Activated CD8-positive, alpha-beta memory T cell treated with anti-CD3 and anti-CD28 coated beads, Interleukin-2, amount 10 ng/mL, durations not matched to agents 7 days and 5 days (primary cell): ENCODE measurements around the gene SUB1. TPM values are rescaled to one million over a fixed set of nuclear protein-coding genes. Genes with fewer than 3 reads are reported as not detected.
"Not testable (repeated sequence)": the region's sequence is repeated elsewhere in the genome, so short reads cannot be mapped to it uniquely, and the experiment has no call there.

Source experiments
- ATAC-seq: fragments of 150-1000 bp; cut with Tn5 transposase; one replicate; pipeline ENCODE4 v1.10.0; 2021; ENCODE audit warnings: moderate library complexity
- CTCF ChIA-PET: fragments of 350-600 bp; sonication (Branson Sonifier 250); formaldehyde crosslinking; loops from one replicate; lab custom pipeline; 2021; ENCODE audit warnings: antibody characterized with exemption; lab: Charles Lee
- DNase-seq: peaks from one replicate; pipeline ENCODE4 v3.0.0-alpha.2; 2020
- H3K27ac Mint-ChIP-seq: one replicate; pipeline ENCODE4 v1.8.0; 2021; ENCODE audit warnings: mild to moderate bottlenecking, mixed read lengths
- H3K27me3 Mint-ChIP-seq: one replicate; pipeline ENCODE4 v1.8.0; 2021; ENCODE audit warnings: mixed read lengths
- H3K36me3 Mint-ChIP-seq: one replicate; pipeline ENCODE4 v1.8.0; 2021; ENCODE audit warnings: mild to moderate bottlenecking, mixed read lengths
- H3K4me1 Mint-ChIP-seq: one replicate; pipeline ENCODE4 v1.8.0; 2021; ENCODE audit warnings: mixed read lengths
- H3K4me3 Mint-ChIP-seq: one replicate; pipeline ENCODE4 v1.8.0; 2021; ENCODE audit warnings: mild to moderate bottlenecking, moderate library complexity, mixed read lengths
- H3K9me3 Mint-ChIP-seq: one replicate; pipeline ENCODE4 v1.8.0; 2022; ENCODE audit warnings: low read depth, mixed read lengths
- total RNA-seq, 2 experiments: library from RNA; stranded (reverse); gene quantifications; one replicate each; pipeline ENCODE4 v1.2.3, GENCODE V29; 2021

The SUB1 gene
- total RNA-seq: 100 to 1,000 TPM; 525 to 528 TPM

DNA sequence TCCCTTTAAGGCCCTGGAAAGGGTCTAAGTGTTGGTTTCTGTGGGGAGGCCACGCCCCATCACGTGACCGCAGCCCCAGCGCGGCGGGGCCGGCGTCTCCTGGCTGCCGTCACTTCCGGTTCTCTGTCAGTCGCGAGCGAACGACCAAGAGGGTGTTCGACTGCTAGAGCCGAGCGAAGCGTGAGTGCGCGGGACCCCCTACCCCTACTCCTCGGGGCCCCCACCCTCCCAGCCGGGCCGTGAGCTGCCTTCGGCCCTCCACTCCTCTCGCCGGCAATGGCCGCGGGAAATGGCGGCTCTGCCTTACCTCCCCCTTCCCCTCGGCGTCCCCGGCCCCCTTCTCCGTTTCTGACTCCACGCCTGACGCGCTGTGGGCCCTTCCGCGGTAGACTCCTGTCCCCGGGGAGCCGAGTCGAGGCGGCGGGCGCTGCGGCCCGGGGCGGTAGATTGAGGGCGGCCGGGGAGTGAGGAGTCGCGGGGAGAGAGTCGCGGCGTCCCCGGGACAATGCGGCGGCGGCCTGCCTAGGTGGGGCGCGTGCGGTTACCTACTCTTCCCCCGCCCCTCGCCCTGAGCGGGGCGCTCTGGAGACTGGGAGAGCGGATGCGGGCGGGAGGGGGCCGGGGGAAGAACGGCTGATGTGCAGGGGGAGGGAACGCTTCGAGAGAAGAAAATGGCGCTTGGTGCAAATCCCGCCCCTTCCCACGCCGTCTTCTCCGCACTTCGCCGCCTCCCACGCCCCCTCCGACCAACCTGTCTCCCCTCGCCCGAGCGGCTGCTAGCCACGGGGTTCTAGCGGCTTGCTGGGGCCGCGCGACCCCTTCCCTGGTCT lies at the start of gene SUB1:
TSS of gene SUB1 (plus strand) at position 112 of the 830 bp plus-strand sequence. CDS start 2,956 bp downstream, outside the sequence.
- CTCF ChIA-PET: interaction anchor here (0.9 to 7.5 kb wide), 4 partner anchors 20 to 96 kb away, joined by 3 to 149 read pairs (median 4); no protein-coding TSS in a partner anchor
- Mint-ChIP-seq H3K4me1 (peaks cover 70% of the 10 kb centered on the region), H3K27me3 (no peaks in the 10 kb centered on the region)

DNA sequence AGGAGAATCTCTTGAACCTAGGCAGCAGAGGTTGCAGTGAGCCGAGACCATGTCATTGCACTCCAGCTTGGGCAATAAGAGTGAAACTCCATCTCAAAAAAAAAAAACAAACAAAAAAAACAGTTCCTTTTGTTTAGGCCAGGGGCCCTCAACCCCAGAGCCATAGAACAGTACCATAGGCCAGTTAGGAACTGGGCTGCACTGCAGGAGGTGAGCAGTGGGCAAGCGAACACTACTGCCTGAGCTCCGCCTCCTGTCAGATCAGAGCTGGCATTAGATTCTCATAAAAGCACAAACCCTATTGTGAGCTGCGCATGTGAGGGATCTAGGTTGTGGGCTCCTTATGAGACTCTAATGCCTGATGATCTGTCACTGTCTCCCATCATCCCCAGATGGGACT lies 49.1 kb upstream of the SUB1 start:
- CTCF ChIA-PET: interaction anchor here (1.0 to 2.2 kb wide), 3 partner anchors 47 to 53 kb away, joined by 3 to 5 read pairs (median 3); no protein-coding TSS in a partner anchor

More for the DNA sequence above, at the start of gene SUB1:
- peak; percentile 87 for ATAC-seq
- Mint-ChIP-seq H3K9me3 (no peaks in the 10 kb centered on the region), H3K36me3 (peaks cover 43% of the 10 kb centered on the region), H3K27ac (peak within 1 kb of the TSS; percentile 96), H3K4me3 (peak within 1 kb of the TSS; percentile 100)
- peak; percentile 96 for DNase-seq

GRCh38 chr5:32537437-32538029 lies 47.8 kb upstream of the SUB1 start:
- H3K9me3 Mint-ChIP-seq, H3K27me3 Mint-ChIP-seq: not testable (repeated sequence)
- H3K4me1 Mint-ChIP-seq: peaks cover 94% of the 10 kb centered on the region
- CTCF ChIA-PET: interaction anchor here (0.7 to 2.2 kb wide), 10 partner anchors 10 to 53 kb away, joined by 3 to 10 read pairs (median 4); partner anchors contain the start of gene SUB1
- peak overlapping the region; percentile 43 for H3K4me3 Mint-ChIP-seq
- peak; percentile 69 for ATAC-seq
- peaks cover 22% of the 10 kb centered on the region for H3K36me3 Mint-ChIP-seq
- peak overlapping the region; percentile 79 for H3K27ac Mint-ChIP-seq
- DNase-seq: peak; percentile 50

More for the DNA sequence above, 49.1 kb upstream of the SUB1 start:
- H3K27me3 Mint-ChIP-seq: no peaks in the 10 kb centered on the region
- no peak overlapping the region for H3K4me3 Mint-ChIP-seq
- H3K9me3 Mint-ChIP-seq: no peaks in the 10 kb centered on the region
- ATAC-seq (no peak), DNase-seq (no peak)
- H3K4me1 Mint-ChIP-seq: peaks cover 93% of the 10 kb centered on the region
- peak overlapping the region; percentile 69 for H3K27ac Mint-ChIP-seq
- H3K36me3 Mint-ChIP-seq: peaks cover 22% of the 10 kb centered on the region

- Mint-ChIP-seq H3K27me3 (no peaks in the 10 kb centered on the region), H3K27ac (peak overlapping the region; percentile 79), H3K9me3 (no peaks in the 10 kb centered on the region), H3K4me3 (peak overlapping the region; percentile 43), H3K36me3 (peaks cover 25% of the 10 kb centered on the region), H3K4me1 (peaks cover 94% of the 10 kb centered on the region)
- CTCF ChIA-PET: interaction anchor here (1.0 to 2.2 kb wide), 5 partner anchors 14 to 52 kb away, joined by 3 to 10 read pairs (median 5); partner anchors contain the start of gene SUB1
- DNase-seq (peak; percentile 85), ATAC-seq (peak; percentile 65)
Measured at GRCh38 chr5:32538031-32538547, 47.3 kb upstream of the SUB1 start.

GRCh38 chr5:32539981-32540845 lies 45.1 kb upstream of the SUB1 start:
- peaks cover 17% of the 10 kb centered on the region for H3K36me3 Mint-ChIP-seq
- H3K9me3 Mint-ChIP-seq: no peaks in the 10 kb centered on the region
- DNase-seq (no peak), ATAC-seq (no peak)
- H3K4me3 Mint-ChIP-seq: no peak overlapping the region
- CTCF ChIA-PET: interaction anchor here (1.4 kb wide), 2 partner anchors 50 kb away, joined by 5 read pairs; no protein-coding TSS in a partner anchor
- peaks cover 92% of the 10 kb centered on the region for H3K4me1 Mint-ChIP-seq
- no peaks in the 10 kb centered on the region for H3K27me3 Mint-ChIP-seq
- peak overlapping the region; percentile 72 for H3K27ac Mint-ChIP-seq

DNA sequence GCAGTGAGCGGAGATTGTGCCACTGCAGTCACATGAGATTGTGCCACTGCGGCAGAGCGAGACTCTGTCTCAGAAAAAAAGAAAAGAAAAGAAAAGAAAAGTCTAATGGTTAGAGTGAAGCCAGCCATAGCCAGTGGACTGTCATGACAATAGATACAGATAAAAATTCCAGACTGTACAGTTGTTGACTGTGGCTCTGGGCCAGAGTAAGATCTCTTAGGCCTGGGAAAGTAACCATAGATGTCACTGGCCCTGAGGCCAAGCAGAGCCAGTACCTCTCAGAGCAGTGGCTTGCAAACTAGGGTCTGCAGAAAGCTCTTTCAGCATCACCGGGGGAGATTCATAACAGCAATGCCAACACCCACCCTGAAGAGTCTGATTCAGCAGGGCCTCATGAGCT lies 44.1 kb upstream of the SUB1 start:
- peaks cover 88% of the 10 kb centered on the region for H3K4me1 Mint-ChIP-seq
- peaks cover 16% of the 10 kb centered on the region for H3K36me3 Mint-ChIP-seq
- H3K27ac Mint-ChIP-seq: peak overlapping the region; percentile 72
- CTCF ChIA-PET: interaction anchor here (1.0 to 1.4 kb wide), 3 partner anchors 10 to 49 kb away, joined by 3 to 5 read pairs (median 4); no protein-coding TSS in a partner anchor
- no peak overlapping the region for H3K4me3 Mint-ChIP-seq
- no peaks in the 10 kb centered on the region for H3K27me3 Mint-ChIP-seq
- DNase-seq (no peak), ATAC-seq (no peak)
- H3K9me3 Mint-ChIP-seq: no peaks in the 10 kb centered on the region

DNA sequence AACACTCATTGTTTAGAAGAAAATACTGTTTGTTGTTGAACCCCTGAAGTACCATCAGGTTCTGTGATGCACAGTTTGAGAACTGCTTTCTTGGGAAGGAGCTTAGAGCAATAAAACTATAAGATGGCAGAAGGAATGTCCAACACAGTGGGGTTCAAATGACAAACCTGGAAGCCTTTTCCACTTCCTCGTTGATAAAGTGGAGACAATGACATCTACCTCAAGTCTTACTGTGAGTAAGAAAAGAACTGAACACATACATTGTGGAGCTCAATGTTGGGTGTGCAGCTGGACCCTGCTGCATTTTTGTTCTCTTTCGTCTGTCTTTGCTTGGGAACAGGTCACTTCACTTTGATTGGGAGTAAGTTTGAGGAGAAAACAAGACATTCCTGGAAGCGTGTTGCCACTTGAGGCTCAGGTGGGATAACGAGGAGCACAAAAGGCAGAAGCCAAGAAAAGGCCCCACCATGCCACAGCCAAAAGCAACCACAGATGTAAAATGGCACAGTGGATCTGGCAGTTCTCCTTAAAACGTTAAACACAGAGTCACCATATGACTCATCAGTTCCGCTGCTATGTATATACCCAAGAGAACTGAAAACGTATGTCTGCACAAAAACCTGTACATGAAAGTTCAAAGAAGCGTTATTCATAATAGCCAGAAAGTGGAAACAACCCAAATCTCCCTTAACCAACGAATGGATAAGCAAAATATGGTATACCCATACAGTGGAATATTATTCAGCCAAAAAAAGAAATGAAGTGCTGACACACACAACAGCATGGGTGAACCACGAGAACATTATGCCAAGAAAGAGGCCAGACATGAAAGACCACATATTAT lies 42.9 kb upstream of the SUB1 start:
- peak; percentile 83 for ATAC-seq
- CTCF ChIA-PET: interaction anchor here (1.2 to 1.3 kb wide), 2 partner anchors 48 to 53 kb away, joined by 3 to 8 read pairs; no protein-coding TSS in a partner anchor
- H3K9me3 Mint-ChIP-seq: no peaks in the 10 kb centered on the region
- H3K27ac Mint-ChIP-seq: peak overlapping the region; percentile 91
- no peaks in the 10 kb centered on the region for H3K27me3 Mint-ChIP-seq
- H3K36me3 Mint-ChIP-seq: peaks cover 26% of the 10 kb centered on the region
- peak overlapping the region; percentile 25 for H3K4me3 Mint-ChIP-seq
- peak; percentile 78 for DNase-seq
- peaks cover 83% of the 10 kb centered on the region for H3K4me1 Mint-ChIP-seq

GRCh38 chr5:32543291-32543690 lies 42.1 kb upstream of the SUB1 start:
- no peaks in the 10 kb centered on the region for H3K9me3 Mint-ChIP-seq
- peaks cover 31% of the 10 kb centered on the region for H3K36me3 Mint-ChIP-seq
- CTCF ChIA-PET: no interaction called here
- no peak for ATAC-seq
- H3K27ac Mint-ChIP-seq: peak overlapping the region; percentile 91
- peaks cover 82% of the 10 kb centered on the region for H3K4me1 Mint-ChIP-seq
- H3K4me3 Mint-ChIP-seq: no peak overlapping the region
- DNase-seq: no peak
- H3K27me3 Mint-ChIP-seq: no peaks in the 10 kb centered on the region

GRCh38 chr5:32545102-32545800 lies 40.1 kb upstream of the SUB1 start:
- Mint-ChIP-seq H3K27ac (peak overlapping the region; percentile 54), H3K27me3 (no peaks in the 10 kb centered on the region), H3K4me1 (peaks cover 63% of the 10 kb centered on the region), H3K9me3 (no peaks in the 10 kb centered on the region), H3K4me3 (peak overlapping the region; percentile 21), H3K36me3 (peaks cover 30% of the 10 kb centered on the region)
- DNase-seq (no peak), ATAC-seq (no peak)
- CTCF ChIA-PET: interaction anchor here (0.7 to 1.5 kb wide), 6 partner anchors 11 to 45 kb away, joined by 3 to 4 read pairs (median 3); partner anchors contain the start of gene SUB1

DNA sequence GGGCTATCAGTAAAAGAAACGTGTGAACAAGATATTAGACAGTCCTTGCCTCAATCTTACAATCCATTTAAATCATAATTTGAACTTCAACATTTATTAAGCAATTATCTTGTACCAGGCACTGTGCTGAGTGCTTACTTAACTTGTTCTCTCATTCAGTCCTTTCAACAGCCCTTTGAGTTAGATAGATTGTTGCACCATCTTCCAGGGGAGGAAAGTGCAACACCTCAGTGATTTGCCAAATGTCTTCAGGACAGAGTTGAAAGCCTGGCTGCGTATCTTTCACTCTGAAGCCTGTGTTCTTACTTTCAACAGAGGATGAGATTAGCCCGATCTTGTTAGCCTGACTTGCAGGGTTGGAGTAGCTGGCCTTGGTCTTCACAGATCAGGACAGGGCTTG lies 34.2 kb upstream of the SUB1 start:
- H3K4me3 Mint-ChIP-seq: no peak overlapping the region

DNA sequence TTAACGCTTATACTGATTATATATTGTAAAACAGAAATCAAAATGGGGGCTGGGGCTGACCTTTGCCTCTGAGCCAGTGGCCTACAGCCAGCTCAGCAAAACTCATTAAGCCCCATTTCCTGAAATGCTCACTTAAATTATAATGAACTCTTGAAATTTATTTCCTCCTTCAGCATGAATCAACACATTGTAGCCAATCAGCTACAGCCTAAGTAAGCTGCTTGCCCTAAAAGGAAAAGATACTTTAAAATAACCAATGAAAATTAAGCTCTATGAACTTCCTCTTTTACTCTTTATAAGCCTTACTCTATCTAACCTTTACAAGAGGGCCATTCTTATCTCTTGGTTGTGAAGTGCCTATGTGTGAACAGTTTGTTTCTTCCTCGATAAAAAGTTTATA lies 33.5 kb upstream of the SUB1 start:
- DNase-seq: no peak
- CTCF ChIA-PET: interaction anchor here (0.8 to 1.3 kb wide), 3 partner anchors 15 to 38 kb away, joined by 3 to 6 read pairs (median 5); no protein-coding TSS in a partner anchor
- Mint-ChIP-seq H3K9me3 (peaks cover 2% of the 10 kb centered on the region), H3K4me1 (peaks cover 22% of the 10 kb centered on the region), H3K4me3 (no peak overlapping the region), H3K36me3 (peaks cover 53% of the 10 kb centered on the region), H3K27me3 (no peaks in the 10 kb centered on the region), H3K27ac (no peak overlapping the region)
- ATAC-seq: no peak

More for the DNA sequence above, 34.2 kb upstream of the SUB1 start:
- DNase-seq (no peak), ATAC-seq (no peak)
- Mint-ChIP-seq H3K27me3 (no peaks in the 10 kb centered on the region), H3K27ac (no peak overlapping the region), H3K36me3 (peaks cover 57% of the 10 kb centered on the region), H3K9me3 (peaks cover 2% of the 10 kb centered on the region), H3K4me1 (peaks cover 26% of the 10 kb centered on the region)
- CTCF ChIA-PET: interaction anchor here (1.2 to 1.3 kb wide), 2 partner anchors 14 to 39 kb away, joined by 5 to 6 read pairs; no protein-coding TSS in a partner anchor
